Measurements from ENCODE around the gene SH3RF1. TPM values are rescaled to one million over a fixed set of nuclear protein-coding genes. Genes with fewer than 3 reads are reported as not detected.

SH3RF1 gene
- total RNA-seq, result 18.5 TPM

GRCh38 chr4:169270810-169271691 is at the start of gene SH3RF1:
Gene SH3RF1, minus strand, starts transcription at chr4:169270956. Its CDS starts 1,744 bp downstream, at chr4:169269212.

